Rectal smooth muscle tissue (tissue), 1 donor: ENCODE measurements around the gene NPY4R.
"Not testable (repeated sequence)": the region's sequence is repeated elsewhere in the genome, so short reads cannot be mapped to it uniquely, and the experiment has no call there.

Experiments
- H3K27ac ChIP-seq: one replicate; pipeline ENCODE4 v1.7.0; 2013; ENCODE audit warnings: low read depth, low read length, inconsistent platforms
- H3K27me3 ChIP-seq: one replicate; pipeline ENCODE4 v1.7.0; 2013; ENCODE audit warnings: low read length; ENCODE audit not compliant: control insufficient read depth, insufficient read depth
- H3K36me3 ChIP-seq: one replicate; pipeline ENCODE4 v1.7.0; 2013; ENCODE audit warnings: low read length; ENCODE audit not compliant: control insufficient read depth, insufficient read depth
- H3K4me1 ChIP-seq: one replicate; pipeline ENCODE4 v1.7.0; 2013; ENCODE audit warnings: low read length; ENCODE audit not compliant: control insufficient read depth, insufficient read depth
- H3K4me3 ChIP-seq: one replicate; pipeline ENCODE4 v1.7.0; 2013; ENCODE audit warnings: low read length
- H3K9ac ChIP-seq: one replicate; pipeline ENCODE4 v1.7.0; 2013; ENCODE audit warnings: low read length

NPY4R gene

GRCh38 chr10:46465765-46466164, at the start of gene NPY4R:
Gene NPY4R (minus strand): TSS chr10:46465958. CDS start chr10:46462635, 3,323 bp downstream.
- not testable (repeated sequence) for H3K4me1 ChIP-seq, H3K4me3 ChIP-seq, H3K36me3 ChIP-seq, H3K9ac ChIP-seq, H3K27ac ChIP-seq, H3K27me3 ChIP-seq

GRCh38 chr10:46515366-46515765, 49.6 kb upstream of the NPY4R start:
- no peaks in the 10 kb centered on the region for H3K36me3 ChIP-seq
- H3K27me3 ChIP-seq = no peaks in the 10 kb centered on the region
- H3K27ac ChIP-seq = no peak overlapping the region
- no peak overlapping the region for H3K4me3 ChIP-seq
- no peak overlapping the region for H3K9ac ChIP-seq
- no peaks in the 10 kb centered on the region for H3K4me1 ChIP-seq

GRCh38 chr10:46514899-46515298, 49.1 kb upstream of the NPY4R start:
- Histone ChIP-seq H3K4me3 (no peak overlapping the region), H3K27ac (no peak overlapping the region), H3K4me1 (no peaks in the 10 kb centered on the region), H3K9ac (no peak overlapping the region), H3K27me3 (no peaks in the 10 kb centered on the region), H3K36me3 (no peaks in the 10 kb centered on the region)

GRCh38 chr10:46514431-46514861, 48.7 kb upstream of the NPY4R start:
- H3K27ac ChIP-seq = no peak overlapping the region
- no peak overlapping the region for H3K9ac ChIP-seq
- H3K27me3 ChIP-seq = no peaks in the 10 kb centered on the region
- H3K4me1 ChIP-seq = no peaks in the 10 kb centered on the region
- no peaks in the 10 kb centered on the region for H3K36me3 ChIP-seq
- no peak overlapping the region for H3K4me3 ChIP-seq

- H3K4me3 ChIP-seq, H3K9ac ChIP-seq, H3K36me3 ChIP-seq, H3K27ac ChIP-seq, H3K4me1 ChIP-seq, H3K27me3 ChIP-seq: not testable (repeated sequence)
Observed at GRCh38 chr10:46513333-46513732, 47.6 kb upstream of the NPY4R start.

GRCh38 chr10:46512725-46513124, 47.0 kb upstream of the NPY4R start:
- H3K4me3 ChIP-seq, H3K36me3 ChIP-seq: not testable (repeated sequence)

GRCh38 chr10:46512002-46512401, 46.2 kb upstream of the NPY4R start:
- H3K4me3 ChIP-seq, H3K27ac ChIP-seq, H3K4me1 ChIP-seq, H3K27me3 ChIP-seq, H3K9ac ChIP-seq, H3K36me3 ChIP-seq: not testable (repeated sequence)

More at GRCh38 chr10:46512725-46513124, 47.0 kb upstream of the NPY4R start:
- not testable (repeated sequence) for H3K27me3 ChIP-seq, H3K9ac ChIP-seq, H3K27ac ChIP-seq, H3K4me1 ChIP-seq

GRCh38 chr10:46499990-46500389, 34.2 kb upstream of the NPY4R start:
- not testable (repeated sequence) for H3K9ac ChIP-seq, H3K27me3 ChIP-seq, H3K4me1 ChIP-seq, H3K27ac ChIP-seq, H3K4me3 ChIP-seq, H3K36me3 ChIP-seq

GRCh38 chr10:46498985-46499703, 33.4 kb upstream of the NPY4R start:
- not testable (repeated sequence) for H3K4me1 ChIP-seq, H3K4me3 ChIP-seq, H3K27ac ChIP-seq

GRCh38 chr10:46497878-46498277, 32.1 kb upstream of the NPY4R start:
- not testable (repeated sequence) for H3K36me3 ChIP-seq, H3K27me3 ChIP-seq, H3K4me1 ChIP-seq, H3K27ac ChIP-seq, H3K9ac ChIP-seq, H3K4me3 ChIP-seq

More at GRCh38 chr10:46498985-46499703, 33.4 kb upstream of the NPY4R start:
- H3K9ac ChIP-seq, H3K36me3 ChIP-seq, H3K27me3 ChIP-seq: not testable (repeated sequence)

GRCh38 chr10:46497401-46497800, 31.6 kb upstream of the NPY4R start:
- H3K4me1 ChIP-seq, H3K9ac ChIP-seq, H3K4me3 ChIP-seq, H3K27ac ChIP-seq, H3K36me3 ChIP-seq, H3K27me3 ChIP-seq: not testable (repeated sequence)

GRCh38 chr10:46491364-46492114, 25.8 kb upstream of the NPY4R start:
- not testable (repeated sequence) for H3K27ac ChIP-seq, H3K27me3 ChIP-seq, H3K9ac ChIP-seq, H3K4me3 ChIP-seq, H3K4me1 ChIP-seq, H3K36me3 ChIP-seq

GRCh38 chr10:46490285-46490684, 24.5 kb upstream of the NPY4R start:
- H3K27ac ChIP-seq, H3K9ac ChIP-seq, H3K4me3 ChIP-seq, H3K4me1 ChIP-seq, H3K27me3 ChIP-seq, H3K36me3 ChIP-seq: not testable (repeated sequence)
